Sigmoid colon (tissue), 7 donors: ENCODE results near the gene KRT6C. TPM values are rescaled to one million over a fixed set of nuclear protein-coding genes. Genes with fewer than 3 reads are reported as not detected.

Experiments used
- DNase-seq: peaks from one replicate; pipeline ENCODE4 v3.0.0-alpha.2; 2019
- H3K27ac ChIP-seq, 4 donors: fragments of 200-600 bp; sonication (generic); one replicate each; pipeline ENCODE4 v1.5.1; 2016 to 2019; ENCODE audit warnings: mild to moderate bottlenecking in 1 of 4
- H3K27me3 ChIP-seq, 3 donors: fragments of 200-600 bp; sonication (generic); one replicate each; pipeline ENCODE4 v1.5.1; 2019; ENCODE audit warnings: mild to moderate bottlenecking in 1 of 3
- H3K36me3 ChIP-seq, 4 donors: fragments of 200-600 bp; sonication (generic); one replicate each; pipeline ENCODE4 v1.5.1; 2016 to 2019
- H3K4me1 ChIP-seq, 4 donors: fragments of 200-600 bp; sonication (generic); one replicate each; pipeline ENCODE4 v1.5.1; 2017 to 2019
- H3K4me3 ChIP-seq, 4 donors: fragments of 200-600 bp; sonication (generic); one replicate each; pipeline ENCODE4 v1.5.1; 2017 to 2019; ENCODE audit warnings: mild to moderate bottlenecking in 2 of 4, moderate library complexity in 1 of 4
- H3K9me3 ChIP-seq, 4 donors: fragments of 200-600 bp in 3 of 4; sonication (generic) in 3 of 4; one replicate each; pipeline versions ENCODE4 v1.5.1 to v1.6.1; 2013 to 2019
- EP300 ChIP-seq, 4 donors: sonication (generic); formaldehyde crosslinking; IDR thresholded peaks; one replicate each; pipeline ENCODE4 v1.6.1; 2017; ENCODE audit warnings: antibody characterized with exemption in 4 of 4
- POLR2A ChIP-seq, 2 donors: fragments of 450-650 bp; IDR thresholded peaks; one replicate each; pipeline ENCODE4 v1.6.1; 2016; ENCODE audit warnings: antibody characterized with exemption in 2 of 2, mild to moderate bottlenecking in 2 of 2, moderate library complexity in 2 of 2
- POLR2AphosphoS5 ChIP-seq, 4 donors: sonication (generic); formaldehyde crosslinking; IDR thresholded peaks; one replicate each; pipeline ENCODE4 v1.6.1; 2017; ENCODE audit warnings: antibody characterized with exemption in 4 of 4
- WGBS, 2 donors: extraction: QIAGEN DNeasy Blood & Tissue Kit; methylation state at CpG; one replicate each; pipeline ENCODE4 v1.1.7; 2013; 5-methylcytosine and 5-hydroxymethylcytosine counted together
- intact Hi-C: fragments of 100-400 bp; cut with DNase I; formaldehyde crosslinking; loops from one replicate; pipeline ENCODE4 v1.15.1; 2023
- polyA plus RNA-seq, 3 donors: library from polyadenylated mRNA; stranded (reverse); fragments of 200-250 nt; gene quantifications; one replicate each; pipeline ENCODE4 v1.2.3, GENCODE V29; 2013
- total RNA-seq, 4 donors: library from RNA; depleted of rRNA; stranded (reverse); fragments of >200 nt; gene quantifications; one replicate each; pipeline ENCODE4 v1.1.0, GENCODE V29; 2016
- TF ChIP-seq, protein P1 (sequence below), 4 experiments: fragments of 450-650 bp in 3 of 4; fragments of 200-600 bp in 1 of 4; IDR thresholded peaks; one replicate each; pipeline ENCODE4 v1.5.1; 2016 to 2019; ENCODE audit warnings: antibody characterized with exemption in 4 of 4, mild to moderate bottlenecking in 3 of 4, moderate library complexity in 2 of 4
- donor health status: healthy with polysubstance abuse.
- donor health status: Bipolar disorder and iron deficiency.
- donor health status: healthy.

Gene KRT6C
- total and polyA plus RNA-seq, 7 donors: 0.60 TPM; not detected in 6

DNA sequence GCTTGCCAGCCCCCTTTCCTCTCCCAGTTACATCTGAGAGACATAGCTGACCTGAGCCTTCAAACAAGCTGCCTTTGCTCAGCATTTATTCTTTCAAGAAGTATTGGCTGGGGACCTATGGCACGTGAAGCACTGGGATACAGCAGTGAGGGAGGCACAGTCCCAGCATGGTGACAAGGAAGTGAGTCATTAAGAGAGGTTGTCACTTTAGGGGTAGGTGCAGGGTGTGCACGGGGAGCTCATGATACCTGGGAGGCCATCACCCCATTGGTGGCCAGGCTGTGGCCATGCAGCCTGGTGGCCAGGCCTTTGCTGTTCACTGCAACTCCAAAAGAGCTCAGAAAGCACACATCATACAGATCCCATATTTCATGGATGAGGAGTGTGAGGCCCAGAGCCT is 33.8 kb downstream of the KRT6C start:
- WGBS, 2 donors: 64 to 70% methylated on average over 2 of the region's 2 CpGs
- TF ChIP-seq, protein P1, sequence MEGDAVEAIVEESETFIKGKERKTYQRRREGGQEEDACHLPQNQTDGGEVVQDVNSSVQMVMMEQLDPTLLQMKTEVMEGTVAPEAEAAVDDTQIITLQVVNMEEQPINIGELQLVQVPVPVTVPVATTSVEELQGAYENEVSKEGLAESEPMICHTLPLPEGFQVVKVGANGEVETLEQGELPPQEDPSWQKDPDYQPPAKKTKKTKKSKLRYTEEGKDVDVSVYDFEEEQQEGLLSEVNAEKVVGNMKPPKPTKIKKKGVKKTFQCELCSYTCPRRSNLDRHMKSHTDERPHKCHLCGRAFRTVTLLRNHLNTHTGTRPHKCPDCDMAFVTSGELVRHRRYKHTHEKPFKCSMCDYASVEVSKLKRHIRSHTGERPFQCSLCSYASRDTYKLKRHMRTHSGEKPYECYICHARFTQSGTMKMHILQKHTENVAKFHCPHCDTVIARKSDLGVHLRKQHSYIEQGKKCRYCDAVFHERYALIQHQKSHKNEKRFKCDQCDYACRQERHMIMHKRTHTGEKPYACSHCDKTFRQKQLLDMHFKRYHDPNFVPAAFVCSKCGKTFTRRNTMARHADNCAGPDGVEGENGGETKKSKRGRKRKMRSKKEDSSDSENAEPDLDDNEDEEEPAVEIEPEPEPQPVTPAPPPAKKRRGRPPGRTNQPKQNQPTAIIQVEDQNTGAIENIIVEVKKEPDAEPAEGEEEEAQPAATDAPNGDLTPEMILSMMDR (IDR thresholded peaks at IDR 0.05): no peak
- TF ChIP-seq EP300 (IDR thresholded peaks at IDR 0.05) (no peak), POLR2AphosphoS5 (IDR thresholded peaks at IDR 0.05) (no peak), POLR2A (IDR thresholded peaks at IDR 0.05) (no peak)
- intact Hi-C loops: no loop called here

DNA sequence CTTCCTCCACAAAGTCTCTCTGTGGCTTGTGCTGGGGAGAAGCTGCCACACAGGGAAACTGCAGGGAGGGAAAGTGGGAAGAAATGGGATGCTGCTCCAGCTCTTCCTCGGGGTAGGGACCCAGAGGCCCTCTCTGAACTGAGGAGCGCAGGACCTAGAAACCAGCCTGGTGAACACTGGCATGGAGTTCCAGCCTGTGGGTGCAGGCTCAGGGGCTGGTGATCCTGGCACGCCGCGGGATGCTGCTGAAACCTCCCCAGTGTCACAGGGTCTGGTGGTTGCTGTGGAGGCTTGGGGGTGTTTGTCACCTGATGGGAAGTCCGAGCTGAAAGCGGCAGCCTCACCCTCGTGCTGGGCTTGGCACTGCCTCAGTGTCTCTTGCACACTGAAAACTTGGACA is 34.2 kb downstream of the KRT6C start:
- H3K36me3 ChIP-seq: no peaks in the 10 kb centered on the region
- intact Hi-C loops: no loop called here
- H3K4me3 ChIP-seq: no peak overlapping the region
- no peaks in the 10 kb centered on the region for H3K9me3 ChIP-seq
- DNase-seq: no peak
- H3K27me3 ChIP-seq: no peaks in the 10 kb centered on the region
- peaks cover 0 to 39% (median 20%) of the 10 kb centered on the region in 4 donors for H3K4me1 ChIP-seq
- TF ChIP-seq POLR2A (IDR thresholded peaks at IDR 0.05) (no peak), POLR2AphosphoS5 (IDR thresholded peaks at IDR 0.05) (no peak), EP300 (IDR thresholded peaks at IDR 0.05) (no peak)
- TF ChIP-seq, protein P1 (IDR thresholded peaks at IDR 0.05): no peak
- H3K27ac ChIP-seq: no peak overlapping the region
- WGBS, 2 donors: 78 to 81% methylated on average over 8 of the region's 8 CpGs

More for the DNA sequence above, 33.8 kb downstream of the KRT6C start:
- Histone ChIP-seq H3K27ac (no peak overlapping the region), H3K4me3 (no peak overlapping the region), H3K9me3 (no peaks in the 10 kb centered on the region), H3K4me1 (peaks cover 0 to 39% (median 20%) of the 10 kb centered on the region in 4 donors), H3K27me3 (no peaks in the 10 kb centered on the region), H3K36me3 (no peaks in the 10 kb centered on the region)
- DNase-seq: no peak

DNA sequence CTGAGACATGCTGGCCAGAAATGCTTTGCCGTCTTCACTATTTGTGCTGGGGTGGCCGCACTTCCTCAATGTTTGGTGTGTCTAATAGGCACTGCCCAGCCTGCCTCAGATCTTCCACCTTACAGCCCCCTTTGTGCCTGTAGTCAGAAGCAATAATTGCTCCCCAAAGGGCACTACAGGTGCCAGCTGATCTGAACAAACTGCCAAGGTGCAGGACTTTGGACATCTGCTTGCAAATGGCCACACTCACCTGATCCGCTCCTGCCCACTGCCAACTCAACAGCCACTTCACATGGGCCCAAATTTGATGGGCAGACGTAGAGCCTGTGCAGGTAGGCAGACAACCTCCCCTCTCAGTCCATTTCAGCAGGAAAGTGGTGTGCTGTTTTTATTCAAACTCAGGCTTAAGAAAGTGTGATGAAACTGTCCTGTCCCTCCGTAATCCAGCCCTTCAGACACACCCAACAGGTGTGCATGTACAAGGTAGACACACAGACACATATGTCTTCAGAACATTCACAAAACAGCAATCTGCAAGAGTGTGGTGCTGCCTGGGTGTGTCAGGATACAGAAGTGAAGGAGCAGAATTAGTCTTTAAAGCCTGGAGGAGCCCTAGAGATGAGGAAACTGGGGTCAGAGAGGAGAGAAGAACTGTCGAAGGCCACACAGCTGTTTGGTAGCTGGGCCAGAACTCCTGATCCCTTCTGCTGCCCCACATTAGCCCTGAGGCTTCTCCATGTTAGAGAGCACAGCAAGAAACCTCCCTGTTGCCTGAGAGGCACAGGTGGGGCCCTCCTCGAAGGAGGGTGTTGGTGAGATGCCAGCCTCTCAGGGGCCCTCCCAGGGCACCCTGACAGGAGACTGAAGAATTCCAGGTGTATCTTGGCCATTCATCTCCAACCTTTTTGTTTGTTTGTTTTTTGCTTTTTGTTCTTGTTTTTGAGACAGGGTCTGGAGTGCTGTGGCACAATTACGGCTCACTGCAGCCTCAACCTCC is 35.0 kb downstream of the KRT6C start:
- Histone ChIP-seq H3K27me3 (no peaks in the 10 kb centered on the region), H3K4me1 (peaks cover 0 to 39% (median 20%) of the 10 kb centered on the region in 4 donors), H3K36me3 (no peaks in the 10 kb centered on the region), H3K4me3 (no peak overlapping the region), H3K27ac (no peak overlapping the region), H3K9me3 (no peaks in the 10 kb centered on the region)
- TF ChIP-seq EP300 (IDR thresholded peaks at IDR 0.05) (no peak), POLR2A (IDR thresholded peaks at IDR 0.05) (no peak)
- TF ChIP-seq, protein P1 (IDR thresholded peaks at IDR 0.05): no peak
- WGBS, 2 donors: 58 to 79% methylated on average over 8 of the region's 8 CpGs
- intact Hi-C loops: no loop called here
- DNase-seq: no peak

DNA sequence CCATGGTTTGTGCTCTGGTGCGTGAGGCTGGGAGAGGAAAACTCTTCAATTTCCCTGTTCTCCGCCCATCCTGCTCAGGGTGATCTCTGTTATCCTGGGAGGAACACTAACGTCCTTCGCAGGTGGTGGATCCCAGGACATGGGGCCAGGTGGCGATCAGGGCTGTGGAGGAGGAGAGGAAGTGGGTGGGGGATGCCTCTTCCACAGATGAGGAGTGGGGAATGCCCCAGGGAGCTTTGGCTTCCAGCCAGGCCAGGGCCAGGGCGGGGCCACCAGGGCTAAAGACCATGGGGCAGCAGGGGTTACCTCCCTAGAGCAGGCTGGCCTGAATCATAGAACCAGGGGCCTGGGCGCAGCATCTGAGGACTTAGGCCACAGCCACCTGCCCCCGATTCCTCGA is 36.1 kb downstream of the KRT6C start:
- Histone ChIP-seq H3K36me3 (no peaks in the 10 kb centered on the region), H3K9me3 (no peaks in the 10 kb centered on the region), H3K4me3 (no peak overlapping the region), H3K27me3 (no peaks in the 10 kb centered on the region), H3K27ac (no peak overlapping the region), H3K4me1 (peaks cover 0 to 34% (median 18%) of the 10 kb centered on the region in 4 donors)
- no peak for DNase-seq
- intact Hi-C loops: no loop called here
- 53 to 72% methylated on average over 9 of the region's 9 CpGs for WGBS, 2 donors
- TF ChIP-seq, protein P1 (IDR thresholded peaks at IDR 0.05): no peak
- no peak for TF ChIP-seq POLR2AphosphoS5 (IDR thresholded peaks at IDR 0.05)
- TF ChIP-seq POLR2A (IDR thresholded peaks at IDR 0.05): no peak
- no peak for TF ChIP-seq EP300 (IDR thresholded peaks at IDR 0.05)
